ENCODE results near the gene OR1L8. TPM values are rescaled to one million over a fixed set of nuclear protein-coding genes. Genes with fewer than 3 reads are reported as not detected.

The OR1L8 gene
- polyA plus RNA-seq, 1 donor from 2014 or later: 0.73 TPM

DNA sequence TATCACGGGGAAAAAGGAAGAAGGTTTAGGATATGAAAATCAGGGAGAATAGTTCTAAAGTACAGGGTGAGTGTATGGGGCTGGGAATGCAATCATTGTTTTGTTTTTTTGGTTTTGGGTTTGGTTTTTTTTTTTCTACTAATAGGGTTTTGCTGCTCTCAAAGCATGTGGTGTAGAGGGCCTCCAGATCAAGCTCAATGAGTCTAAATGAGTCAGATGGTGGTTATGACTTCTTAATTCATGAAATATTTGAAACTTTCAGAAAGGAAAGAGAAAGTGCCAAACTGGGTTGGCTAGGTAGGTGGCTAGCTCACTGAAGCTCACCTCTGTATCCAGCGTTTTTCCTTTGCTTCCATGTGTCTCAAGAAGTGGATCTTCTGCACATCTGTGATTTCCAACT is 10.7 kb downstream of the OR1L8 start (continued):
- TF ChIP-seq EZH2 (IDR thresholded peaks at IDR 0.05; ENCODE audit: borderline replicate concordance, insufficient read depth, low read length, poor library complexity, severe bottlenecking) (no peak), RAD21 (conservative IDR thresholded peaks at IDR 0.05) (no peak), POLR2AphosphoS5 (IDR thresholded peaks at IDR 0.05) (no peak)

GRCh38 chr9:122567901-122568300 is 15.3 kb downstream of the OR1L8 start:
- Histone ChIP-seq H3K79me2 (replicated peaks; ENCODE audit: insufficient read depth, low read length) (no peaks in the 10 kb centered on the region), H3K9me3 (ENCODE audit: low read length) (no peaks in the 10 kb centered on the region), H3K36me3 (ENCODE audit: insufficient read depth, low read length) (no peaks in the 10 kb centered on the region), H3K4me2 (ENCODE audit: low read length) (no peak overlapping the region), H3K4me3 (ENCODE audit: low read length) (no peak overlapping the region), H4K20me1 (ENCODE audit: insufficient read depth) (no peaks in the 10 kb centered on the region), H3K27me3 (ENCODE audit: insufficient read depth, low read depth, low read length) (no peaks in the 10 kb centered on the region), H3K9ac (ENCODE audit: low read length) (no peak overlapping the region), H3K27ac (ENCODE audit: low read length) (no peak overlapping the region), H3F3A (ENCODE audit: insufficient read depth, low read length, poor library complexity, severe bottlenecking) (no peaks in the 10 kb centered on the region), H2AFZ (ENCODE audit: low read depth, low read length) (no peak overlapping the region), H3K9me2 (ENCODE audit: insufficient read depth, low read length) (no peaks in the 10 kb centered on the region)
- no peak for TF ChIP-seq CTCF (IDR thresholded peaks at IDR 0.05; ENCODE audit: poor library complexity, severe bottlenecking)
- TF ChIP-seq SMC3 (conservative IDR thresholded peaks at IDR 0.05; ENCODE audit: poor library complexity): no peak
- no peak for TF ChIP-seq MXI1 (conservative IDR thresholded peaks at IDR 0.05; ENCODE audit: poor library complexity, severe bottlenecking)
- no peak for TF ChIP-seq RAD21 (conservative IDR thresholded peaks at IDR 0.05)
- no peak for TF ChIP-seq TAF1 (IDR thresholded peaks at IDR 0.05; ENCODE audit: low read depth)

DNA sequence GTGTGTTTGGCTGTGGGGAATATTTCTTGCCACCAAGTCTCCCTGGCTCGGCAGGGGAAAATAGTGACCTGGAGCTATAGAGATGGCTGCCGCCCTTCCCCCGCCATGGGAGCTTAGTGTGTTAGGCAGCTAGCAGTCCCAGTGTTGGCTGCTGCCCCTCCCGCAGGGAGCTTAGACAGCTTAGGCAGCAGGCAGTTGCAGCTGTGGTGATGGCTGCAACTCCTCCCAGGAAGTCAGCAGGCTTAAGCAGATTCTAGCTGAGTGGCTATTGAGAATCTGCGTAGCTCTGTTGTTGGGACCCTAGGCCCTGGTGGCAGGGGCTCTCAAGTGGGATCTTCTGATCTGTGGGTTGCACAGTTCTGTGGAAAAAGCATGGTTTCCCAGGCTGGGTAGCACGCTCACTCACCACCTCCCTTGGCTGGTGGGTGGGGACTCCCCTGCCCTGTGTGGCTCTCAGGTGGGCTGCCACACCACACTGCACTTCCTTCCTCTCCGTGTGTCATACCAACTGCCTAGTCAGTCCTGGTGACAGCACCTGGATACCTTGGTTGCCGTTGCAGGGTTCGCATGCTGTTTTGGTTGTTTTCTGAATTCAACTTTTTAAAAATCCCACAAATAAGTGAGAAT is 20.9 kb downstream of the OR1L8 start:
- Histone ChIP-seq H3K4me3 (ENCODE audit: low read length) (no peak overlapping the region), H3K9me3 (ENCODE audit: low read length) (peaks cover 3% of the 10 kb centered on the region), H4K20me1 (ENCODE audit: insufficient read depth) (no peaks in the 10 kb centered on the region), H2AFZ (ENCODE audit: low read depth, low read length) (no peak overlapping the region), H3K9me2 (ENCODE audit: insufficient read depth, low read length) (no peaks in the 10 kb centered on the region), H3K9ac (ENCODE audit: low read length) (no peak overlapping the region), H3F3A (ENCODE audit: insufficient read depth, low read length, poor library complexity, severe bottlenecking) (no peaks in the 10 kb centered on the region), H3K27me3 (ENCODE audit: insufficient read depth, low read depth, low read length) (no peaks in the 10 kb centered on the region), H3K27ac (ENCODE audit: low read length) (no peak overlapping the region), H3K79me2 (replicated peaks; ENCODE audit: insufficient read depth, low read length) (no peaks in the 10 kb centered on the region), H3K36me3 (ENCODE audit: insufficient read depth, low read length) (no peaks in the 10 kb centered on the region), H3K4me2 (ENCODE audit: low read length) (no peak overlapping the region)
- TF ChIP-seq EZH2 (IDR thresholded peaks at IDR 0.05; ENCODE audit: borderline replicate concordance, insufficient read depth, low read length, poor library complexity, severe bottlenecking) (no peak), REST (IDR thresholded peaks at IDR 0.05; ENCODE audit: borderline replicate concordance) (no peak), SMC3 (conservative IDR thresholded peaks at IDR 0.05; ENCODE audit: poor library complexity) (no peak), MXI1 (conservative IDR thresholded peaks at IDR 0.05; ENCODE audit: poor library complexity, severe bottlenecking) (no peak), EP300 (conservative IDR thresholded peaks at IDR 0.05; ENCODE audit: poor library complexity, severe bottlenecking) (no peak), TAF1 (IDR thresholded peaks at IDR 0.05; ENCODE audit: low read depth) (no peak), RAD21 (conservative IDR thresholded peaks at IDR 0.05) (no peak), POLR2AphosphoS5 (IDR thresholded peaks at IDR 0.05) (no peak), CTCF (IDR thresholded peaks at IDR 0.05; ENCODE audit: poor library complexity, severe bottlenecking) (no peak)

Measured in neural cell (in vitro differentiated cells).